Measurements from ENCODE around the gene GSG1.
"Not testable (repeated sequence)": the region's sequence is repeated elsewhere in the genome, so short reads cannot be mapped to it uniquely, and the experiment has no call there.

GSG1 gene

GRCh38 chr12:13060581-13060980, 42.9 kb downstream of the GSG1 start:
- DNase-seq (ENCODE audit: low read depth), result no peak

GRCh38 chr12:13053617-13054016, 49.9 kb downstream of the GSG1 start:
- DNase-seq (ENCODE audit: low read depth), result not testable (repeated sequence)

- no peak for DNase-seq (ENCODE audit: low read depth)
Measured at GRCh38 chr12:13052421-13052820, 51.0 kb downstream of the GSG1 start.

GRCh38 chr12:13049816-13050215, 53.7 kb downstream of the GSG1 start:
- DNase-seq (ENCODE audit: low read depth), result no peak

- no peak for DNase-seq (ENCODE audit: low read depth)
Measured at GRCh38 chr12:13046964-13047363, 56.5 kb downstream of the GSG1 start.

- DNase-seq (ENCODE audit: low read depth), result no peak
Measured at GRCh38 chr12:13045816-13046215, 57.7 kb downstream of the GSG1 start.

- DNase-seq (ENCODE audit: low read depth), result no peak
Measured at GRCh38 chr12:13044906-13045299, 58.6 kb downstream of the GSG1 start.

GRCh38 chr12:13044002-13044905, 59.2 kb downstream of the GSG1 start, which contains the start of gene FAM234B:
Gene FAM234B, plus strand, starts transcription at chr12:13044381. Its CDS starts 23 bp downstream, at chr12:13044404.
- peak; percentile 59 for DNase-seq (ENCODE audit: low read depth)

GRCh38 chr12:13042666-13043230, 60.7 kb downstream of the GSG1 start:
- DNase-seq (ENCODE audit: low read depth), result no peak

- DNase-seq (ENCODE audit: low read depth), result no peak
Measured at GRCh38 chr12:13041224-13041623, 62.2 kb downstream of the GSG1 start.

GRCh38 chr12:13039328-13039956, 64.0 kb downstream of the GSG1 start:
- no peak for DNase-seq (ENCODE audit: low read depth)

GRCh38 chr12:13038491-13039161, 64.8 kb downstream of the GSG1 start:
- DNase-seq (ENCODE audit: low read depth), result no peak

- DNase-seq (ENCODE audit: low read depth), result no peak
Measured at GRCh38 chr12:13036881-13037280, 66.6 kb downstream of the GSG1 start.

GRCh38 chr12:13035335-13035734, 68.1 kb downstream of the GSG1 start:
- DNase-seq (ENCODE audit: low read depth), result not testable (repeated sequence)
